Nephron progenitor cell (in vitro differentiated cells): ENCODE results near the gene BEAN1.

Experiments
- DNase-seq: peaks from one replicate; pipeline ENCODE4 v3.0.0; 2021
- H3K27ac Mint-ChIP-seq: 2 replicates; pipeline ENCODE4 v1.8.0; 2021; ENCODE audit warnings: mild to moderate bottlenecking, moderate library complexity, mixed read lengths
- H3K27me3 Mint-ChIP-seq: 2 replicates; pipeline ENCODE4 v1.8.0; 2021; ENCODE audit warnings: mild to moderate bottlenecking, low read depth, mixed read lengths; ENCODE audit not compliant: poor library complexity
- H3K36me3 Mint-ChIP-seq: 2 replicates; pipeline ENCODE4 v1.8.0; 2021; ENCODE audit warnings: low read depth, mixed read lengths
- H3K4me1 Mint-ChIP-seq: 2 replicates; pipeline ENCODE4 v1.8.0; 2021; ENCODE audit warnings: mixed read lengths
- H3K4me3 Mint-ChIP-seq: 2 replicates; pipeline ENCODE4 v1.8.0; 2021; ENCODE audit warnings: mild to moderate bottlenecking, moderate library complexity, mixed read lengths
- H3K9me3 Mint-ChIP-seq: 2 replicates; pipeline ENCODE4 v1.8.0; 2021; ENCODE audit warnings: mild to moderate bottlenecking, moderate library complexity, mixed read lengths
- TF ChIP-seq, protein P1 (sequence below): fragments of 200-600 bp; sonication (generic); IDR thresholded peaks from 2 replicates; pipeline ENCODE4 v1.5.0; 2021; ENCODE audit warnings: antibody characterized with exemption

BEAN1 gene

DNA sequence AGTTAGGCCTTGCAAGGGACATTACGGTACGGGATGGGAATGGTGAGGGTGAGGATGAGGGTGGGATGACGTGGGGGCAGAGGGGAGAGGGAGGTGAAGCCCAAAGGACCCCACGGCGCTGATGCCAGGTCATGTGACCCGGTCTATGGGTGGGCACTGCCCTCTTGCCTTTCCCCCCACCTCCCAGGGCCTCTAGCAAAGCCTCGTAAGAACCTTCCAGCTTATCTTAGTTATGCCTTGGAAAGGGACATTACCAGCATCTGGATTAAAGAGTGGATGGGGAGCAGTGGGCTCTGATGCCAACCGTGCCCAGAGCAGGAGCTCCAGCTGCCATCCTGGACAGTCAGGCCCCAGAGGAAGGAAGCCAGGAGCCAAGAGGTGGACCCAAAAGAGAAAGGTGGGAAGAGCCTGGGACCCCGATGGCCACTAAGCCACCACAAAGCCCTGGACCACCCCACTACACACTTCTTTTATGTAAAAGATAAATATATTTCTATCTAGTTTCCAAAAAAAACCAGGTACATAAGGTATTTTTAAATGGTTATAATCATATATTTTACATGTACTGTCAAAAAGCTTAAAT, 81.9 kb downstream of the BEAN1 start:
- Mint-ChIP-seq H3K4me1 (peaks cover 11% of the 10 kb centered on the region), H3K27me3 (peaks cover 3% of the 10 kb centered on the region), H3K4me3 (no peak overlapping the region), H3K9me3 (no peaks in the 10 kb centered on the region), H3K27ac (no peak overlapping the region), H3K36me3 (peaks cover 23% of the 10 kb centered on the region)
- TF ChIP-seq, protein P1, sequence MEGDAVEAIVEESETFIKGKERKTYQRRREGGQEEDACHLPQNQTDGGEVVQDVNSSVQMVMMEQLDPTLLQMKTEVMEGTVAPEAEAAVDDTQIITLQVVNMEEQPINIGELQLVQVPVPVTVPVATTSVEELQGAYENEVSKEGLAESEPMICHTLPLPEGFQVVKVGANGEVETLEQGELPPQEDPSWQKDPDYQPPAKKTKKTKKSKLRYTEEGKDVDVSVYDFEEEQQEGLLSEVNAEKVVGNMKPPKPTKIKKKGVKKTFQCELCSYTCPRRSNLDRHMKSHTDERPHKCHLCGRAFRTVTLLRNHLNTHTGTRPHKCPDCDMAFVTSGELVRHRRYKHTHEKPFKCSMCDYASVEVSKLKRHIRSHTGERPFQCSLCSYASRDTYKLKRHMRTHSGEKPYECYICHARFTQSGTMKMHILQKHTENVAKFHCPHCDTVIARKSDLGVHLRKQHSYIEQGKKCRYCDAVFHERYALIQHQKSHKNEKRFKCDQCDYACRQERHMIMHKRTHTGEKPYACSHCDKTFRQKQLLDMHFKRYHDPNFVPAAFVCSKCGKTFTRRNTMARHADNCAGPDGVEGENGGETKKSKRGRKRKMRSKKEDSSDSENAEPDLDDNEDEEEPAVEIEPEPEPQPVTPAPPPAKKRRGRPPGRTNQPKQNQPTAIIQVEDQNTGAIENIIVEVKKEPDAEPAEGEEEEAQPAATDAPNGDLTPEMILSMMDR, result no peak
- DNase-seq, result no peak

DNA sequence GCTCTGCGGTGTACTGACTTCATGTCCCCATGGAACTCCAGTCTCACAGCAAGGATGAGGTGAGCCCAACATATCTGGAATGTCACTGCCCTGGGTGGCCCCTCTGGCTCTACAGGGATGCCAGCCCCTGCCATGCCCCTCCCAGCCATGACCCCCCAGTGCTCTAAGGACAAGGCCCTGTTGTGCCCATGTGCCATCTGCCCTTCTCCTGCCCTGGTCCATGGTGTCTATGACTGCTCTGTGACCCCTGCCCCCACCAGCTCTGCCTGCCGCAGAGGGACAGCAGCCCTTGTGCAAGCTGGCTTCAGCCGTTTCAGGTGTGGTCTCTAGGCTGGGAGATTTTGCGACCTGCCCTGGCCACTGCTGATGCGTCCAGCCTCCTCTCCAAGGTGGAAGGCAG, 82.5 kb downstream of the BEAN1 start:
- no peaks in the 10 kb centered on the region for H3K9me3 Mint-ChIP-seq
- TF ChIP-seq, protein P1, result no peak
- H3K27me3 Mint-ChIP-seq, result peaks cover 3% of the 10 kb centered on the region
- H3K27ac Mint-ChIP-seq, result no peak overlapping the region
- H3K4me3 Mint-ChIP-seq, result no peak overlapping the region
- DNase-seq, result no peak
- peaks cover 26% of the 10 kb centered on the region for H3K36me3 Mint-ChIP-seq
- H3K4me1 Mint-ChIP-seq, result peaks cover 11% of the 10 kb centered on the region

DNA sequence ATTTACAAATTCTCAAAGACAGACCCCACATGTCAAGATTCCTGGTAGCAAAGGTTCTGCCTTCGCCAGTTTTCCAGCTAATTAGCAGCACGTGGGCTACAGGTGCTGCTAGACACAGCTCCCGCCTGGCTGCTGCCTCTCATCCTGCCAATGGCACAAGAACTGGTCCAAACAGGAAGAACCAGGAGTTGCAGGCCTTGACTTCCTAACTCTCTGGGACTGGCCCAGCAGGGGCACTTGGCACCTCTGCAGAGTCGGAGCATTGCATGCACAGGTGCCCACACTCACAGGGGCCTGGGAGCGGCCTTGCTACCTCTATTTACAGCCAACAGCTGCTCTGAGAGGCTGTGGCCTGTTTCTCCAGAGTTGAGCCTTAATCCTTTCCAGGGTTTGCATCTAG, 83.2 kb downstream of the BEAN1 start:
- Mint-ChIP-seq H3K9me3 (no peaks in the 10 kb centered on the region), H3K4me3 (no peak overlapping the region)

DNA sequence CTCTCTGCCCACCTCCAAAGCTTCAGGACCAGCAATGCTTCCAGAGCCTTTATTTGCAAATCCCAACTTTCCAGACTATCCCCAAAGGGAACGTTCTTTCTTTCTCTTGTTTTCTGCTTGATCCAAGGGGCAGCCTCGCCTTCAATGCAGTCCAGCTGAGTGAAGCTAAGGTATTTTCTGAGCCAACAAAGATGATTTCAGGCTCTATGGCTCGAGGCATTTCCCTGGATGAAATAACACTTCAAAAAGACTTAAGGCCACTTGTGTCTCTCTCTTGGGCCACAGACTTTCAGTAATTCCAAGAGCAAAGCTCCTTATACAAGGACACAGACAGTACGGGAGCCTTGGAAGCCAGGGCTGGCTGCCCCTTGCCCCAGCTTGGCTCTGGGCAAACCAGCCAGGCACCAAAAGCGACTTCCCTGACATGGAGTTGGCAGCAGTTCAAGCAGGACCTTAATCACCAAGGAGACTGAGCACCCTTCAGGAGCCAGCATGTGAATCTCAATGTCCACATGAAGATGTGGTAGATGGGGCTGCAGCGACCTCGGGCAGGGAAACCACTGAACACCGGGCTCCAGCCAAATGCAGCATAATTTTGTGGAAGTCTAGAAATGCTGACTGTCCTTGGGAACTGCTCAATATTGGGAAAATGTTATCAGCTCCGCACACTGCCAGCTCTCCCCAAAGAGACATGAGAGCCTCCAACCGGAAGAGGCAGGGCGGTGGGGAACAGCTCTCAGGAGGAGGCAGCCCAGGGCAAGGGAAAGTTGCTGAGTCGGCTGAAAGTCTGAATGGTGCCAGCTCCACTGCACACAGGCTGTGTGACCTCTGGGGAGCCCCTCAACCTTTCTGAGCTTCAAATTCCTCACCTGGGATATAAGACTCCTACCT, 83.9 kb downstream of the BEAN1 start:
- Mint-ChIP-seq H3K4me1 (peaks cover 11% of the 10 kb centered on the region), H3K9me3 (no peaks in the 10 kb centered on the region)
- DNase-seq, result no peak

More for the DNA sequence above, 83.2 kb downstream of the BEAN1 start:
- H3K36me3 Mint-ChIP-seq, result peaks cover 34% of the 10 kb centered on the region
- no peak for DNase-seq
- peaks cover 11% of the 10 kb centered on the region for H3K4me1 Mint-ChIP-seq
- peaks cover 4% of the 10 kb centered on the region for H3K27me3 Mint-ChIP-seq
- TF ChIP-seq, protein P1, result no peak
- no peak overlapping the region for H3K27ac Mint-ChIP-seq

DNA sequence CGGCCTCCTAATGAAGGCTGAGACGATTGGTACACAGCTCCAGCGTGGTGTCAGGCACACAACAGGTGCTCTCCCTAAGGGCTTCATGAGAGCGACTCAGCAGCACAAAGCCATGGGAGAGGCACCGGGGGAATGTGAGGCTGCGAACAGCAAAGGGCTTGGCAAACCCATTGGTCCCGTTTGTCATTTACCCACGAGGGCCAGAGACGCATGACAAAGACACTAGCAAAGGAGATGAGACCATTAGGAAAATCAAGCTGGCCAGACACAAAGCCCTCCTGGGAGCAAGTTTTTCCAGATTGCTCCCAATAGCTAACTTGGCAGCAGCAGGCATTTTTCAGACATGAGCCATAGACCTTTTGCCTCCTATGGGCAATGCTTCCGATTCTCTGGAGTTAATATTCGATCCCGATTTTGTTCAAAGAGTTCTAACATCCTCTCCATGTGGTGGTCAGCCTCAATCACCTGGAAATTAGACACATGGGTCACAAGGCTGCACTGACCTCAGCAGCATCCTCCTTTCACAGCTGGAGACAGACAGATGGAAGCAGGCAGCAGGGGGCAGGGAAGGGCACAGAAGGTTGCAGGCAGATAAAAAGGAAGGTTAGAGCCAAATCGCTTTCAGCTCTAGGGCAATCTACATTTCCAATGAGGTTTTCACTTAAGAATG, 84.6 kb downstream of the BEAN1 start:
- peaks cover 2% of the 10 kb centered on the region for H3K27me3 Mint-ChIP-seq
- DNase-seq, result no peak
- H3K4me1 Mint-ChIP-seq, result peaks cover 18% of the 10 kb centered on the region
- H3K27ac Mint-ChIP-seq, result no peak overlapping the region
- peaks cover 42% of the 10 kb centered on the region for H3K36me3 Mint-ChIP-seq
- no peaks in the 10 kb centered on the region for H3K9me3 Mint-ChIP-seq
- no peak overlapping the region for H3K4me3 Mint-ChIP-seq
- TF ChIP-seq, protein P1, result no peak

More for the DNA sequence above, 83.9 kb downstream of the BEAN1 start:
- H3K36me3 Mint-ChIP-seq, result peaks cover 37% of the 10 kb centered on the region
- TF ChIP-seq, protein P1, result no peak
- H3K27ac Mint-ChIP-seq, result peak overlapping the region; percentile 86
- H3K4me3 Mint-ChIP-seq, result no peak overlapping the region
- peaks cover 2% of the 10 kb centered on the region for H3K27me3 Mint-ChIP-seq
